Cardiac septum (tissue), 1 donor: ENCODE data around the gene PTGER4. TPM values are rescaled to one million over a fixed set of nuclear protein-coding genes. Genes with fewer than 3 reads are reported as not detected.

Experiments
- DNase-seq: peaks from one replicate; pipeline ENCODE4 v3.0.0-alpha.2; 2020; ENCODE audit warnings: low spot score
- intact Hi-C: fragments of 100-400 bp; cut with DNase I; formaldehyde crosslinking; loops from one replicate; pipeline ENCODE4 v1.14.0; 2022
- total RNA-seq: library from RNA; stranded (reverse); fragmentation: NEBNext Ultra II Directional; extraction: Animal tissue kit (Norgen Biotek cat#: 25700); gene quantifications from one replicate; pipeline ENCODE4 v1.2.1, GENCODE V29; 2021
- donor health status: DM: no; HTN: no; CAD: no.

PTGER4 gene
- total RNA-seq, 1 donor from 2014 or later, result 6.1 TPM

- no peak for DNase-seq
- intact Hi-C loops, result loop anchor here (5.0 to 10.0 kb wide), 3 partner anchors 788 to 1150 kb away; no protein-coding TSS in a partner anchor
These were observed 55.3 kb downstream of the PTGER4 start for GRCh38 chr5:40734986-40735385.

- intact Hi-C loops, result loop anchor here (5.0 to 10.0 kb wide), 3 partner anchors 788 to 1151 kb away; no protein-coding TSS in a partner anchor
- DNase-seq, result no peak
These were observed 55.9 kb downstream of the PTGER4 start for GRCh38 chr5:40735609-40736008.

GRCh38 chr5:40736103-40736875 is 56.6 kb downstream of the PTGER4 start:
- intact Hi-C loops, result loop anchor here (5.0 to 10.0 kb wide), 3 partner anchors 789 to 1151 kb away; no protein-coding TSS in a partner anchor
- no peak for DNase-seq

GRCh38 chr5:40738502-40738901 is 58.8 kb downstream of the PTGER4 start:
- intact Hi-C loops, result loop anchor here (5.0 to 10.0 kb wide), 3 partner anchors 791 to 1154 kb away; no protein-coding TSS in a partner anchor
- no peak for DNase-seq

Other genes starting within 250 kb of the PTGER4 start
- gene TTC33, start 76.0 kb downstream of the PTGER4 start, total RNA-seq, result 19.1 TPM
- gene PRKAA1, start 118.5 kb downstream of the PTGER4 start, total RNA-seq, result 50.5 TPM
- 510 TPM for gene RPL37, start 155.3 kb downstream of the PTGER4 start, total RNA-seq
- gene CARD6, start 161.5 kb downstream of the PTGER4 start, total RNA-seq, result 6.2 TPM
- 84.1 TPM for gene C7, start 229.6 kb downstream of the PTGER4 start, total RNA-seq